CD4-positive, alpha-beta T cell treated with Interleukin-15 for 4 hours (primary cell): ENCODE measurements around the gene SLC11A1.
A peak's percentile ranks its signal among the peaks of the same experiment; 100 is the strongest.

Experiments used
- DNase-seq: peaks from one replicate; pipeline ENCODE4 v3.0.0-alpha.2; 2020; ENCODE audit warnings: low spot score

The SLC11A1 gene

GRCh38 chr2:218394298-218395089, 12.4 kb downstream of the SLC11A1 start:
- no peak for DNase-seq

- no peak for DNase-seq
Measured at GRCh38 chr2:218395090-218395444, 13.0 kb downstream of the SLC11A1 start.

DNA sequence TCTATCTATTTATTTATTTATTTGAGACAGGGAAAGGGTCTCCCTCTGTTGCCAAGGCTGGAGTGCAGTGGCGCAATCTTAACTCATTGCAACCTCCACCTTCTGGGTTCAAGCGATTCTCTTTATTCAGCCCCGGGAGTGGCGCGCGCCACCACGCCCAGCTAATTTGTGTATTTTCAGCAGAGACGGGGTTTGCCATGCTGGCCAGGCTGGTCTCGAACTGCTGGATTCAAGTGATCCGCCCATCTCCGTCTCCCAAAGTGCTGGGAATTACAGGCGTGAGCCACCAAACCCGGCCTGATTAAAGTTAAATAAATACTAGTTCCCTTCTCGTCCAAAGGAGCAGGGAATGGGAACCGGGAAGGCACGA, 13.4 kb downstream of the SLC11A1 start:
- DNase-seq: no peak

DNA sequence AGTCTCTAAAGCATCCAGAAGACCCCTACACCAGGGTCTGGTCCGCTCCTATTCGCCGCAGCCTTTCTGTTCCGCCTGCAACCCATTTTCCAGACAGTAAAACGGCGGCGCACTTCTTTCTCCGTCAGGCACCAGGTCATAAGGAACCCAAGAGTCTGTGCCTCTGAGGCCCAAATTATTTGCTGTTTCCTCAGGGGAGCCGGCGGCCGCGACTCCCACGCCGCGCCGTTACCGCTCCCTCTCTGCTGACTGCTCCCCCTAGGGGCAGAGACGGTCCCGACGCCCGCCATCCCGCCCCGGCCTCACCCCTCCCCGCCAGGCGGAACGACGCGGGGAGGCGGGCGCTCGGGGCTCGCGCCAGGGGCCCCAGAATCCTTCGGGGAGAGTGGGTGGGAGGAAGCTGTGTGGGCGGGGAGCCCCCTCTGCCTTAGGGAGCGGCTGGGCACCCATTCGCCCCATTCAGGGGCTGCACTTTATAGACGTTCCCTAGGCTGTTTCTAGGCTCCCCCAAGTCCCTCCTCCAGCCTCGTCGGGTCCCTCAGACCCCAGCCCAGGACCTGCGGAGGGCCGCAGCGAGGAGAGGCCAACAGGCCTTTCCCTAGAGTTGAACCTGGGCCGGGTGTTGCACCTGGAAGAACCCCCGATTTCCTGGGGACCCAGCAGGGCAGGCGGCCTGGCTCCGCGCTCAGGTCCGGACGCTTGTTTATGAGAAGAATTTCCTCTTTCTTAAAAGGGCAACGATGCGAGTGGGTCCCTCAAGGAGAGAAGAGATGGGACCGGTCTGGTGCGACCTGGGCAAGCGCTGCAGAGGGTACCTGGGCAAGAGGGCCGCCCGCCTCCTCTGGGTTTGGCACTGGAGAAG, 14.0 kb downstream of the SLC11A1 start:
- peak; percentile 96 for DNase-seq

GRCh38 chr2:218396688-218397462, 14.8 kb downstream of the SLC11A1 start:
- peak; percentile 67 for DNase-seq

GRCh38 chr2:218397463-218397819, 15.4 kb downstream of the SLC11A1 start:
- peak; percentile 13 for DNase-seq

GRCh38 chr2:218397820-218398436, 15.9 kb downstream of the SLC11A1 start:
- DNase-seq: peak; percentile 48

DNA sequence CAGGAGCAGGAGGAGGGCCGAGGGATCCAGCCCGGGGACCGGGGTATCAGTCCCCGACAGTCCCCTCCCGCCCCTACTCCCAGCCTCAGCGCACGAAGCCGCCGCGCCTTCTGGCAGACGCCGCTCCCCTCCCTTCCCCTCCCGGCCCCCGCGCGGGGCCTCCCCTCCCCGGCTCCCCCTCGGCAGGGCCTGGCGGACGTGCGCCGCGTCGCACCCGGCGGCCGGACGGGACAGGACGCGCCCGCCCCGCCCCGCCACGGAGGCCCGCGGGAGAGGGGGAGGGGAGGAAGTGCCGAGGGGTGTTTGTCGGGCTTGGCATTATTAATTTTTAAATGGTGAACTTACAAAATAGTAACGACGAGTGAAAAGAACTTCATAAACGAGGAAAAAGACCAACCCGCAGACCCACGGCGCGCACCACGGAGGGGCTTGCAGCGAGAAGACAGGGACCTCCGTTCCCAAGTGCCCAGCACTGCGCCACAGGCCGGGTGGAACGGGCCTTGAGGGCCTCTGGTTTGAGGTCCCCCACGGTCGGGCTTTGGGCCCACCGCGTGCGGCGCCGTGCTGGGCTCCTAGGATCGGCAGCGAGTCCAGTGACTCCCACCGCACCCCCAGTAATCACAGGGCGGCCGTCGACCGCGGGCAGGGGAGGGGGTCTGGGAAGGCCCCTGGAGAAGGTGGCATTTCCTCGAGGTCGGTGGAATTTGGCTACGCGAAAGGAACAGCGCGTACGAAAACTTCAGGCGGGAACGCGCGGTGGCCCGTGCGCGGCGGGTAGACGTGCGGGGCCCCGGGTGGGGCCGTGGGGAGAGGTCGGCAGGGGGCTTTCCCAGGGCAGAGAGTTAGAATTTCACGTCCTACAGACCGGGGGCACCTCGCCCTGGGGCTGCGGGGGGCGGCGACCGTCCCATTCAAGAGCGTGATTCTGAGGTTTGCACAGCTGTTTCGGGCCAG, 16.6 kb downstream of the SLC11A1 start:
- peak; percentile 67 for DNase-seq

DNA sequence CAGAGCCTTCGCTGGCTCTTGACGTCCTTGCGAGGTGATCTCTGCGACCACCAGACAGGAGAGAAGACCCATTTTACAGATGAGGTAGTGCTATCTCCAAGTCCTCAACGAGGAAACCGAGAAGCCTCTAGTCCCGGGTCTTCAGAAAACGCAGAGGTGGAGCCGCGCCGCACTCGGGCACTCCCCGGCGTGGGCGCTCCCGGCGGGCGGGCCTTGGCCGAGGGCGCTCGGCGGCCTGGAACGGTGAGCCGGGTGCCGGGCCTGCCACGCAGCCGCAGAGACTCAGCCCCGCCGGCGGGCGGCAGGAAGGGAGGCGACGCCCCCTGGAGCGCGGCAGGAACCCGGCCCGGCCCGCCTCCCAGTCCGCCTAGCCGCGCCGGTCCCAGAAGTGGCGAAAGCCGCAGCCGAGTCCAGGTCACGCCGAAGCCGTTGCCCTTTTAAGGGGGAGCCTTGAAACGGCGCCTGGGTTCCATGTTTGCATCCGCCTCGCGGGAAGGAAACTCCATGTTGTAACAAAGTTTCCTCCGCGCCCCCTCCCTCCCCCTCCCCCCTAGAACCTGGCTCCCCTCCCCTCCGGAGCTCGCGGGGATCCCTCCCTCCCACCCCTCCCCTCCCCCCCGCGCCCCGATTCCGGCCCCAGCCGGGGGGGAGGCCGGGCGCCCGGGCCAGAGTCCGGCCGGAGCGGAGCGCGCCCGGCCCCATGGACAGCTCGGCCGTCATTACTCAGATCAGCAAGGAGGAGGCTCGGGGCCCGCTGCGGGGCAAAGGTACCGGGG, 17.5 kb downstream of the SLC11A1 start, which contains the start of gene CTDSP1:
Gene CTDSP1 (plus strand): TSS at position 478 of the 776 bp plus-strand sequence. CDS start 223 bp downstream, at position 701.
- peak; percentile 94 for DNase-seq

DNA sequence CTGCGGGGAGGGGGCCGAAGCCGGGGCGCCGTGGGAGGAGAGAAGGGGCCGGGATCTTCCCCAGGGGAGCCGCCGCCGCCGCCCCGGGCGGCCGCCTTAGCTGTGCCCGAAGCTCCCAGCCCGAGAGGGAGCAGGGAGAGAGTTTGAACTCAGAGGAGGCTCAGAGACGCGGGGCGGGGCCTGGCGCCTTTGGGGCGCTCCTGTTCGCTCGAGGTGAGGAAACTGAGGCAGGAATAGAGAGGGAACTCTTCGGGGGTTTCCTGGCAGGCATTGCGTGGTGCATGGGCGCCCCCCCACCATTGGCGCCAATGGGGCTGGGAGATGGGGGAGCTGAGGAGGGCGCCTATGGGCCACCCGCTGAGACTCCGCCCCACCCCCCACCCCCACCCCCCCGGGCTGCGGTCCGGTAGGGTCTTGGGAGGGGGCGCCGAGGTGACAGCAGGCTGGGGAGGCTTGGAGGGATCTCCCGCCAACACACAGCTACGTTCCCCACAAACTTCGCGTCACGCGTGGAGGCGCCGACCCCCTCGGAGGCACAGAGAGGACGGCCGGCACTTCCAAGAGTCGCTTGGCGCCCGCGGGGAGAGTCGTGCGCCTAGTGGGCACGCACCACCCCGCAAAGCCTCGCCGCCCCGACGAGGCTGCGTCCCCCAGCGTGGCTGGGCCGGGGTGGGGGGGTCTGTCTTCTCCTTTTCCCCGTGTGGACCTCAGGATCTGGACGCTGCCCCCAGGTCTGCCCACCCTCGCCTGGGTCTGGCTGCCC, 18.3 kb downstream of the SLC11A1 start:
- DNase-seq: peak; percentile 30

DNA sequence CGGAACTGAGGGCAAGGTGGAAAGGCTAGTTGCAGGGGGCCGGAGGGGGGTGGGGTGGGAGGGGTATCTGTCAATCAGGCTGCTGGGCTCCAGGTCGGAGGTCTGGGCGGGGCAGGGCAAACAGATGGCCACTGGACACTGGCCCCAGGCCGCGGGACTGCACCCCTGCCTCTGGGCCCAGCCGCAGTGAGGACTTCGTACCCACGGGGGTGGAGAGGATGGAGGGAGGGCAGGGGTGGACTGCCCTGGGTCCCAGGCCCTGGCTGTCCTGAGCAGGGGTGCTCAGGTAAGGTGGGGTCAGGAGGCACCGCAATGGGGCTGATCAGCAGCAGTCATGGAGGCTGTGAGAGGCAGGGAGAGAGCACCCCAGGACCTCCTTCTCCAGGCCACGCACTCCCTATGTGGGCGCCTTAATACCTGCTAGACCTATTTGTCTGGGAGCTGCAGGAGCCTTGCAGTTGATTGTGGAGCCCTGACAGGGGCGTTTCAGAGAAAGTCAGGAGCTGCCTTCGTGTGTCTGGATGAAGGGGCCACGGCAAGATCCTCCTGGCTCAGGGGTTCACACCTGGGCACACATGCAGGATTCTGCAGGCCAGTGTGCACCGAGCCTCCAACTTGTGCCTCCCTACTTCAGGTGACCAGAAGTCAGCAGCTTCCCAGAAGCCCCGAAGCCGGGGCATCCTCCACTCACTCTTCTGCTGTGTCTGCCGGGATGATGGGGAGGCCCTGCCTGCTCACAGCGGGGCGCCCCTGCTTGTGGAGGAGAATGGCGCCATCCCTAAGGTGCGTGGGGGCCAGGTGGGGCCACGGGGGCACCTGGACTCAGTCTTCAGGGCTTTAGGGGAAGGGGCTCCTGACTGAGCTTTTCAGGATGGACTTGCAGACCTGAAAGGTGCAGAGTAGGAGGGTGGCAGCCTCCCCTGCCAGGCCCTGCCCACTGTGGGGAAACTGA, 19.1 kb downstream of the SLC11A1 start:
- DNase-seq: no peak

GRCh38 chr2:218401890-218402289, 19.8 kb downstream of the SLC11A1 start:
- DNase-seq: no peak

- no peak for DNase-seq
Measured at GRCh38 chr2:218402491-218402901, 20.4 kb downstream of the SLC11A1 start.

DNA sequence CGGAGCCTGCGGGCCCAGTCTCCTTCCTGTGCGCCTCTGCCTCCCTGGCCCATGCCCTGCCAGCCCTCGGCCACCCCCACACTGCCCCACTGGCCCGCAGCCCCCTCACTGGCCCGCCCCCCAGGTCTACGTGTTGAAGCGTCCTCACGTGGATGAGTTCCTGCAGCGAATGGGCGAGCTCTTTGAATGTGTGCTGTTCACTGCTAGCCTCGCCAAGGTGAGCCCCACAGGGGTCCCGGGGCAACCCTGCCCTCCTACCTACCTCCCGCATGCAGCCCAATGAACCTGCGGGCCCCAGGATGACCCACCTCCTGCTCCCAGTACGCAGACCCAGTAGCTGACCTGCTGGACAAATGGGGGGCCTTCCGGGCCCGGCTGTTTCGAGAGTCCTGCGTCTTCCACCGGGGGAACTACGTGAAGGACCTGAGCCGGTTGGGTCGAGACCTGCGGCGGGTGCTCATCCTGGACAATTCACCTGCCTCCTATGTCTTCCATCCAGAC, 20.9 kb downstream of the SLC11A1 start:
- DNase-seq: no peak

DNA sequence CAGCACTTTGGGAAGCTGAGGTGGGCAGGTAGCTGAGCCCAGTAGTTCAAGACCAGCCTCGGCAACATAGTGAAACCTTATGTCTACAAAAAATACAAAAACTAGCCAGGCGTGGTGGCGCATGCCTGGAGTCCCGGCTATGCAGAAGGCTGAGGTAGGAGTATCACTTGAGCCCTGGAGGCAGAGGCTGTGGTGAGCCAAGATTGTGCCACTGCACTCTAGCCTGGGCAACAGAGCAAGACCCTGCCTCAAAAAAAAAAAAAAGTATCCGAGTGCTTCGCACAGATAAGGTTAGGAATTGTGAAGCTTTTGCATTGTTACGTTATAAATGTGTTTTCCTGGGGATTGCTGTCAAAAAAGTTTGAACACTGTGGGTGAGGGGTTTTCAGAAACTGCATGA, 21.7 kb downstream of the SLC11A1 start:
- DNase-seq: no peak

DNA sequence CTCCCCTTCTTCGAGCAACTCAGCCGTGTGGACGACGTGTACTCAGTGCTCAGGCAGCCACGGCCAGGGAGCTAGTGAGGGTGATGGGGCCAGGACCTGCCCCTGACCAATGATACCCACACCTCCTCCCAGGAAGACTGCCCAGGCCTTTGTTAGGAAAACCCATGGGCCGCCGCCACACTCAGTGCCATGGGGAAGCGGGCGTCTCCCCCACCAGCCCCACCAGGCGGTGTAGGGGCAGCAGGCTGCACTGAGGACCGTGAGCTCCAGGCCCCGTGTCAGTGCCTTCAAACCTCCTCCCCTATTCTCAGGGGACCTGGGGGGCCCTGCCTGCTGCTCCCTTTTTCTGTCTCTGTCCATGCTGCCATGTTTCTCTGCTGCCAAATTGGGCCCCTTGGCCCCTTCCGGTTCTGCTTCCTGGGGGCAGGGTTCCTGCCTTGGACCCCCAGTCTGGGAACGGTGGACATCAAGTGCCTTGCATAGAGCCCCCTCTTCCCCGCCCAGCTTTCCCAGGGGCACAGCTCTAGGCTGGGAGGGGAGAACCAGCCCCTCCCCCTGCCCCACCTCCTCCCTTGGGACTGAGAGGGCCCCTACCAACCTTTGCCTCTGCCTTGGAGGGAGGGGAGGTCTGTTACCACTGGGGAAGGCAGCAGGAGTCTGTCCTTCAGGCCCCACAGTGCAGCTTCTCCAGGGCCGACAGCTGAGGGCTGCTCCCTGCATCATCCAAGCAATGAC, 22.4 kb downstream of the SLC11A1 start:
- no peak for DNase-seq

GRCh38 chr2:218405086-218405745, 23.1 kb downstream of the SLC11A1 start:
- no peak for DNase-seq
